Measurements from ENCODE around the gene HLTF. TPM values are rescaled to one million over a fixed set of nuclear protein-coding genes. Genes with fewer than 3 reads are reported as not detected.

Gene HLTF
- total RNA-seq, 4 donors from 2014 or later = 18.3 to 28.2 (median 23.0) TPM

DNA sequence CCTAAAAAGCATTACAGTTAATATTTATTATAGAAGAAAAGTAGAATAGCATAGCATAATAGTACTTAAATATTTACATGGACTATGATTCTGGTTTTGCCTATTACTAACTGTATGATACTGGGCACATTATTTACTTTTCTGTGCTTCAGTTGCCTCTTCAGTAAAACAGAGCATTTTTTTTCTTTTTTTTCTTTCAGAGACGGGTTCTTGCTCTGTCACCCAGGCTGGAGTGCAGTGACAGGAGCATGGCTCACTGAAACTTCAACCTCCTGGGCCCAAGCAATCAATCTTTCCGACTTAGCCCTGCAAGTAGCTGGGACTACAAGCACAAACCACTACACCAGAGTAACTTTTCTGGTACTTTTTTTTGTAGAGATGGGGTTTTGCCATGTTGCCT is 48.0 kb downstream of the HLTF start:
- H3K27me3 ChIP-seq = no peaks in the 10 kb centered on the region
- H3K9me3 ChIP-seq = no peaks in the 10 kb centered on the region
- ATAC-seq = no peak
- TF ChIP-seq POLR2A (IDR thresholded peaks at IDR 0.05) (no peak), POLR2AphosphoS5 (IDR thresholded peaks at IDR 0.05) (no peak), EP300 (IDR thresholded peaks at IDR 0.05) (no peak)
- H3K36me3 ChIP-seq = peaks cover 0 to 65% of the 10 kb centered on the region in 2 donors
- peaks cover 0 to 7% (median 0%) of the 10 kb centered on the region in 3 donors for H3K4me1 ChIP-seq
- 33 to 61% methylated on average over 1 to 2 of the region's 2 CpGs for WGBS, 2 donors (ENCODE audit: low coverage in 1 of 2)
- no peak overlapping the region for H3K4me3 ChIP-seq
- H3K27ac ChIP-seq = no peak overlapping the region

DNA sequence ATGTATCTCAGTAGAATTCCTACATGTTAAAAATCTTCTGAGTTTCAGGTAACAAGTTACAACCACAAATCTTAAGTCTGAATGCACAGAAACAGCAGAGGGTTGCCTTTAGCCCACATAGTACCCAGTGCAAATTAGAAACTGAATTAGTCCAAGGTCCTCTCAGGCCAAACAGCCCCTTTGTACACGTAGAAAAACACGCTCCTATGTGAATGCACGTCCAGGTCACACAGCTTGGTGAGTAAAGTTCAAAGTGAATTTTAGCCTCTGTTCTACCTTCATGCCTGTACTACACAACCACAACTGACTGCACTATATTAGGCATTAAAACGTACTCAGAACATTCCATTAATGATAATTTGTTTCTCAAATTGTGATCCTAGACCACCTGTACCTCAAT is 48.6 kb downstream of the HLTF start:
- ATAC-seq = no peak
- peaks cover 0 to 65% of the 10 kb centered on the region in 2 donors for H3K36me3 ChIP-seq
- 81 to 84% methylated on average over 4 of the region's 4 CpGs for WGBS, 2 donors (ENCODE audit: low coverage in 1 of 2)
- H3K4me3 ChIP-seq = no peak overlapping the region
- H3K9me3 ChIP-seq = no peaks in the 10 kb centered on the region
- TF ChIP-seq POLR2AphosphoS5 (IDR thresholded peaks at IDR 0.05) (no peak), POLR2A (IDR thresholded peaks at IDR 0.05) (no peak), EP300 (IDR thresholded peaks at IDR 0.05) (no peak)
- TF ChIP-seq, protein P1, sequence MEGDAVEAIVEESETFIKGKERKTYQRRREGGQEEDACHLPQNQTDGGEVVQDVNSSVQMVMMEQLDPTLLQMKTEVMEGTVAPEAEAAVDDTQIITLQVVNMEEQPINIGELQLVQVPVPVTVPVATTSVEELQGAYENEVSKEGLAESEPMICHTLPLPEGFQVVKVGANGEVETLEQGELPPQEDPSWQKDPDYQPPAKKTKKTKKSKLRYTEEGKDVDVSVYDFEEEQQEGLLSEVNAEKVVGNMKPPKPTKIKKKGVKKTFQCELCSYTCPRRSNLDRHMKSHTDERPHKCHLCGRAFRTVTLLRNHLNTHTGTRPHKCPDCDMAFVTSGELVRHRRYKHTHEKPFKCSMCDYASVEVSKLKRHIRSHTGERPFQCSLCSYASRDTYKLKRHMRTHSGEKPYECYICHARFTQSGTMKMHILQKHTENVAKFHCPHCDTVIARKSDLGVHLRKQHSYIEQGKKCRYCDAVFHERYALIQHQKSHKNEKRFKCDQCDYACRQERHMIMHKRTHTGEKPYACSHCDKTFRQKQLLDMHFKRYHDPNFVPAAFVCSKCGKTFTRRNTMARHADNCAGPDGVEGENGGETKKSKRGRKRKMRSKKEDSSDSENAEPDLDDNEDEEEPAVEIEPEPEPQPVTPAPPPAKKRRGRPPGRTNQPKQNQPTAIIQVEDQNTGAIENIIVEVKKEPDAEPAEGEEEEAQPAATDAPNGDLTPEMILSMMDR (IDR thresholded peaks at IDR 0.05) = no peak
- no peak overlapping the region for H3K27ac ChIP-seq
- H3K4me1 ChIP-seq = peaks cover 0 to 7% (median 0%) of the 10 kb centered on the region in 3 donors
- no peaks in the 10 kb centered on the region for H3K27me3 ChIP-seq

DNA sequence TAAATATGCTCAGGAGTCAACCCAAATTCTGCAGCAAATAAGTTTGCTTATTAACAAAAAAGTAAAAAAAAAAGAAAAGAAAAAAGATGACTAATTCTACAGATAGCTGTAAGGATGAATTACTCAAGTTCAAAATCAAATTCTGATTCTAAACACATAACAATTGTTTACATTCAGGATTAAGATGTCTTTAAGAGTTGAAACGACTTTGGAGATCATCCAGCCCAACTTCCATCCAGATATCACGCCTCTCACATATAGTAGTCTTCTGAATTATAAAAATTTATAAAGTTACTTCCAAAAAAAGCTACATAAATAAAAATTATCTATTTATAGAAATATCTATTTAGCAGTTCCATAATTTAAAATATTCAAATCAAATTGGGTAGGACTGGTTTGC is 55.2 kb downstream of the HLTF start:
- WGBS, 2 donors (ENCODE audit: low coverage in 1 of 2) = 68 to 79% methylated on average over 2 of the region's 2 CpGs
- peaks cover 0 to 38% of the 10 kb centered on the region in 2 donors for H3K36me3 ChIP-seq

DNA sequence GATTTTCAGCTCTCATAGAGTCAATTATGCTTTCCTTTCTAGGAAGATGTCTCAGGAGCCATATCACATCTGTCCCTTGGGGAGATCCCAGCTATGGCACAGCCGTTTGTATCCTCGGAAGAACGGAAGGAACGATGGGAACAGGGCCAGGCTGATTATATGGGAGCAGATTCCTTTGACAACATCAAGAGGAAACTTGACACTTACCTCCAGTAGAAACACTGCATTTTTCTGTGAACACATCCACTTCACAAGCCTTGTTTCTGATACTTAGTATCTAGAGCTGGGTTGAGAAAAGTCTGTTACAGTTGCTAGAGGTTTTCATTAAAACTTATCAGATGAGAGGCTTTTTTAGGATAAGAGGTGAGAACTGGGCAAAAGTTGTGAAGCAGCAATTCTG is 59.6 kb downstream of the HLTF start:
- no peak overlapping the region for H3K4me3 ChIP-seq
- H3K27me3 ChIP-seq = no peaks in the 10 kb centered on the region
- WGBS, 2 donors (ENCODE audit: low coverage in 1 of 2) = 26 to 41% methylated on average over 4 of the region's 4 CpGs
- peaks cover 8 to 68% of the 10 kb centered on the region in 2 donors for H3K36me3 ChIP-seq
- peaks cover 0 to 6% (median 0%) of the 10 kb centered on the region in 3 donors for H3K9me3 ChIP-seq
- H3K27ac ChIP-seq = no peak overlapping the region
- TF ChIP-seq POLR2AphosphoS5 (IDR thresholded peaks at IDR 0.05) (no peak), POLR2A (IDR thresholded peaks at IDR 0.05) (no peak), EP300 (IDR thresholded peaks at IDR 0.05) (no peak)
- TF ChIP-seq, protein P1 (IDR thresholded peaks at IDR 0.05) = no peak
- peaks cover 0 to 28% (median 0%) of the 10 kb centered on the region in 3 donors for H3K4me1 ChIP-seq
- ATAC-seq = no peak

More for the DNA sequence above, 55.2 kb downstream of the HLTF start:
- Histone ChIP-seq H3K9me3 (no peaks in the 10 kb centered on the region), H3K4me3 (no peak overlapping the region), H3K27ac (peak overlapping the region in 1 of 4 donors; percentile 36), H3K27me3 (no peaks in the 10 kb centered on the region), H3K4me1 (peaks cover 0 to 23% (median 0%) of the 10 kb centered on the region in 3 donors)
- no peak for ATAC-seq
- no peak for TF ChIP-seq EP300 (IDR thresholded peaks at IDR 0.05)
- no peak for TF ChIP-seq POLR2AphosphoS5 (IDR thresholded peaks at IDR 0.05)
- no peak for TF ChIP-seq POLR2A (IDR thresholded peaks at IDR 0.05)
- TF ChIP-seq, protein P1 (IDR thresholded peaks at IDR 0.05) = no peak

DNA sequence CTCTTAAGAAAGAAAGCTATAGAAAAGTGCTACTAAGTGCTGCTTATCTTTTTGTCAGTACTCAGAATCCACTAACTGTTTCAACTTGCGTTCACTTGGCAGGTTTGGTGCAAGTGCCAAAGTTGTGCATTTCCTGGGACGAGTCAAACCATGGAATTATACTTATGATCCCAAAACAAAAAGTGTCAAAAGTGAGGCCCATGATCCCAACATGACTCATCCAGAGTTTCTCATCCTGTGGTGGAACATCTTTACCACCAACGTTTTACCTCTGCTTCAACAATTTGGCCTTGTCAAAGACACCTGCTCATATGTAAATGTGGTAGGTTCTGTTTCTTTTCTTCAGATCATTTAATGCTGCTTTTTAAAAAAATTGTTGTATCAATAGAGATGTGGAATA is 62.4 kb downstream of the HLTF start:
- no peaks in the 10 kb centered on the region for H3K27me3 ChIP-seq
- peaks cover 8 to 66% of the 10 kb centered on the region in 2 donors for H3K36me3 ChIP-seq
- H3K4me1 ChIP-seq = peaks cover 2 to 40% (median 6%) of the 10 kb centered on the region in 3 donors
- no peak overlapping the region for H3K27ac ChIP-seq
- ATAC-seq = no peak
- peaks cover 0 to 6% (median 0%) of the 10 kb centered on the region in 3 donors for H3K9me3 ChIP-seq
- H3K4me3 ChIP-seq = no peak overlapping the region
- 48 to 54% methylated on average over 3 of the region's 3 CpGs for WGBS, 2 donors (ENCODE audit: low coverage in 1 of 2)
- TF ChIP-seq EP300 (IDR thresholded peaks at IDR 0.05) = no peak
- no peak for TF ChIP-seq POLR2AphosphoS5 (IDR thresholded peaks at IDR 0.05)
- TF ChIP-seq, protein P1 (IDR thresholded peaks at IDR 0.05) = no peak
- TF ChIP-seq POLR2A (IDR thresholded peaks at IDR 0.05) = no peak
